GM12878 (cell line): ENCODE data around the gene IRF2BP1. TPM values are rescaled to one million over a fixed set of nuclear protein-coding genes. Genes with fewer than 3 reads are reported as not detected.

Source experiments
- BHLHE40 ChIP-seq, 2 experiments: fragments of 450-650 bp in 1 of 2; IDR thresholded peaks; 2 replicates each; pipeline ENCODE4 v1.6.1; 2011 to 2017; ENCODE audit warnings: low read depth in 2 of 2, borderline replicate concordance in 1 of 2, improper control_type of control experiment in 1 of 2, low read length in 1 of 2, mild to moderate bottlenecking in 1 of 2
- CBX3 ChIP-seq: fragments of 200-600 bp; sonication (generic); IDR thresholded peaks from 2 replicates; pipeline ENCODE4 v1.6.1; 2016; ENCODE audit warnings: low read depth, borderline replicate concordance
- CBX5 ChIP-seq: sonication (generic); IDR thresholded peaks from 2 replicates; pipeline ENCODE4 v1.6.1; 2016; ENCODE audit warnings: low read depth, moderate library complexity, mild to moderate bottlenecking, inconsistent platforms
- CHD4 ChIP-seq: fragments of 200-600 bp; sonication (generic); IDR thresholded peaks from 2 replicates; pipeline ENCODE4 v1.6.1; 2016; ENCODE audit warnings: mild to moderate bottlenecking
- ETV6 ChIP-seq, 2 experiments: fragments of 450-650 bp in 1 of 2; IDR thresholded peaks in 1 of 2; conservative IDR thresholded peaks in 1 of 2; 2 replicates each; pipeline ENCODE4 v1.6.1; 2014; ENCODE audit warnings: antibody characterized with exemption in 1 of 2, borderline replicate concordance in 1 of 2, low read depth in 1 of 2, mild to moderate bottlenecking in 1 of 2, moderate library complexity in 1 of 2
- EZH2 ChIP-seq: IDR thresholded peaks from 2 replicates; pipeline ENCODE4 v1.6.1; 2012; ENCODE audit warnings: low read depth, mild to moderate bottlenecking, control low read depth, inconsistent platforms, low read length, borderline replicate concordance; ENCODE audit not compliant: control insufficient read depth
- MTA2 ChIP-seq: fragments of 450-650 bp; IDR thresholded peaks from 2 replicates; pipeline ENCODE4 v1.6.1; 2016; ENCODE audit warnings: low read depth, mild to moderate bottlenecking, moderate library complexity
- NFYB ChIP-seq: IDR thresholded peaks from 2 replicates; pipeline ENCODE4 v1.6.1; 2011; ENCODE audit warnings: low read depth, mild to moderate bottlenecking, low read length, improper control_type of control experiment, moderate library complexity; ENCODE audit not compliant: insufficient read depth
- NR2C2 ChIP-seq: IDR thresholded peaks from 2 replicates; pipeline ENCODE4 v1.6.1; 2011; ENCODE audit warnings: borderline replicate concordance, low read depth; ENCODE audit not compliant: control insufficient read depth, insufficient read length
- PAX8 ChIP-seq: fragments of 450-650 bp; IDR thresholded peaks from 2 replicates; pipeline ENCODE4 v1.6.1; 2017; ENCODE audit warnings: mild to moderate bottlenecking, moderate library complexity
- RCOR1 ChIP-seq: conservative IDR thresholded peaks from 2 replicates; pipeline ENCODE4 v1.6.1; 2012; ENCODE audit warnings: low read depth, low read length, improper control_type of control experiment
- SMAD1 ChIP-seq: fragments of 450-650 bp; IDR thresholded peaks from 2 replicates; pipeline ENCODE4 v1.6.1; 2018; ENCODE audit warnings: mild to moderate bottlenecking, low read depth; ENCODE audit not compliant: partially characterized antibody
- SREBF2 ChIP-seq: IDR thresholded peaks from 2 replicates; pipeline ENCODE4 v1.6.1; 2012; ENCODE audit warnings: mild to moderate bottlenecking, low read length
- STAT1 ChIP-seq: fragments of 450-650 bp; conservative IDR thresholded peaks from 2 replicates; pipeline ENCODE4 v1.6.1; 2014; ENCODE audit warnings: antibody characterized with exemption, mild to moderate bottlenecking
- ZNF24 ChIP-seq: fragments of 450-650 bp; IDR thresholded peaks from 2 replicates; pipeline ENCODE4 v1.6.1; 2017; ENCODE audit warnings: antibody characterized with exemption, mild to moderate bottlenecking
- polyA plus RNA-seq, 11 experiments: library from polyadenylated mRNA; depleted of rRNA in 4 of 11; unstranded in 6 of 11; stranded (reverse) in 5 of 11; fragments of >200 nt; fragmentation: Nextera tagmentation in 4 of 11; fragmentation: Illumina TruSeq in 1 of 11; extraction: Ambion mirVana in 4 of 11; extraction: Trizol in 1 of 11; gene quantifications; 1 replicate in 1 of 11; 2 replicates in 10 of 11; pipeline versions ENCODE4 v1.2.1 to v1.2.3, GENCODE V29; 2011 to 2016; ENCODE audit warnings: inconsistent platforms in 2 of 11, missing spikeins in 2 of 11, low read depth in 1 of 11
- total RNA-seq, 4 experiments: library from RNA; depleted of rRNA in 3 of 4; stranded (reverse); fragments of >200 nt in 3 of 4; fragmentation: Illumina TruSeq in 1 of 4; extraction: Trizol in 1 of 4; gene quantifications; 2 replicates each; pipeline versions ENCODE4 v1.2.1 to v1.2.3, GENCODE V29; 2013 to 2021
- TF ChIP-seq, protein P1 (sequence below): fragments of 450-650 bp; IDR thresholded peaks from 2 replicates; pipeline ENCODE4 v1.6.1; 2017; ENCODE audit warnings: mild to moderate bottlenecking, low read depth, inconsistent platforms; ENCODE audit not compliant: poor library complexity, severe bottlenecking
- TF ChIP-seq, protein P2 (sequence below): fragments of 450-650 bp; IDR thresholded peaks from 2 replicates; pipeline ENCODE4 v1.6.1; 2017; ENCODE audit warnings: low read depth, mild to moderate bottlenecking, moderate library complexity
- TF ChIP-seq, protein P3 (sequence below): fragments of 450-650 bp; IDR thresholded peaks from 2 replicates; pipeline ENCODE4 v1.6.1; 2016; ENCODE audit warnings: mild to moderate bottlenecking
- TF ChIP-seq, protein P4 (sequence below): IDR thresholded peaks from 2 replicates; pipeline ENCODE4 v1.6.1; 2012; ENCODE audit warnings: improper control_type of control experiment, low read depth, low read length; ENCODE audit not compliant: insufficient replicate concordance

IRF2BP1 gene
- total and polyA plus RNA-seq, 10 of the 15 experiments (the other 5 are each of a cell fraction or from before 2014, with no cell fraction given): 0.31 to 24.4 (median 4.4) TPM

DNA sequence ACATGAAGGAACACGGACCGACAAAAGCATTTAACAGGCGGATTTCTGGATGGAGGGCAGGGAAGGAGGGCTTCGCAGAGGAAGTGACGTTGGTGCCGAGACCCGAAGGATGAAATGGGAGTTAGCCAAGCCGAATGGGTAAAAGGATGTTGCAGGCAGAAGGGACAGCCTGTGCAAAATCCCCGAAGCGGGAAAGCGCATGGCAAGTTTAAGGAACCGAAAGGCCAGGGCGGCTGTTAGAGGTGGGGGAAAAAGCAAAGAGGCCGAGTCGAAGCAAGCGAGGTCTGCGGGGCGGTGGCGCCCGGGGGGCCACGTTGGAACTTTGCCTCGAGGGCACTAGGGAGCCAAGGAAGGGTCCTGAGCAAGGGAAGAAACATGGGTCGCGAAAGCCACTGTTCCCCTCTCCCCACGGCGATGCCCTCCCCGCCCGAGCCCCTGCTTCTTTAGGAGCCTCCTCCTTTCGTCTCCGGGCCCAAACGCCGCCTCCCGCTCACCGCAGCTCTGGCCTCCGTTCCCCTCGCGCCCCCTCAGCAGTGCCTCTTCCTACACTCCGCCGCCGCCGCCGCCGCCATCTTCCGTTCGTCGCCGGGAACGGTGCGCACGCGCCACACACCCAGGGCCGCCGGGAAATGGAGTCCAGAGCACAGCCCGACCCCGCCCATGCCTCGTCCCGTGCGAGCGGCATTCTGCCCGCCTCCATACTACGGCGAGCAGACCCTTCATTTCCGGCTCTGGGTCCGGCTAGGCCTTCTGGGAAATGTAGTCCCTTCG lies 23.2 kb downstream of the IRF2BP1 start, which contains the start of gene SYMPK (continued):
- TF ChIP-seq, protein P1, sequence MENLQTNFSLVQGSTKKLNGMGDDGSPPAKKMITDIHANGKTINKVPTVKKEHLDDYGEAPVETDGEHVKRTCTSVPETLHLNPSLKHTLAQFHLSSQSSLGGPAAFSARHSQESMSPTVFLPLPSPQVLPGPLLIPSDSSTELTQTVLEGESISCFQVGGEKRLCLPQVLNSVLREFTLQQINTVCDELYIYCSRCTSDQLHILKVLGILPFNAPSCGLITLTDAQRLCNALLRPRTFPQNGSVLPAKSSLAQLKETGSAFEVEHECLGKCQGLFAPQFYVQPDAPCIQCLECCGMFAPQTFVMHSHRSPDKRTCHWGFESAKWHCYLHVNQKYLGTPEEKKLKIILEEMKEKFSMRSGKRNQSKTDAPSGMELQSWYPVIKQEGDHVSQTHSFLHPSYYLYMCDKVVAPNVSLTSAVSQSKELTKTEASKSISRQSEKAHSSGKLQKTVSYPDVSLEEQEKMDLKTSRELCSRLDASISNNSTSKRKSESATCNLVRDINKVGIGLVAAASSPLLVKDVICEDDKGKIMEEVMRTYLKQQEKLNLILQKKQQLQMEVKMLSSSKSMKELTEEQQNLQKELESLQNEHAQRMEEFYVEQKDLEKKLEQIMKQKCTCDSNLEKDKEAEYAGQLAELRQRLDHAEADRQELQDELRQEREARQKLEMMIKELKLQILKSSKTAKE: peak; percentile 49
- TF ChIP-seq, protein P2, sequence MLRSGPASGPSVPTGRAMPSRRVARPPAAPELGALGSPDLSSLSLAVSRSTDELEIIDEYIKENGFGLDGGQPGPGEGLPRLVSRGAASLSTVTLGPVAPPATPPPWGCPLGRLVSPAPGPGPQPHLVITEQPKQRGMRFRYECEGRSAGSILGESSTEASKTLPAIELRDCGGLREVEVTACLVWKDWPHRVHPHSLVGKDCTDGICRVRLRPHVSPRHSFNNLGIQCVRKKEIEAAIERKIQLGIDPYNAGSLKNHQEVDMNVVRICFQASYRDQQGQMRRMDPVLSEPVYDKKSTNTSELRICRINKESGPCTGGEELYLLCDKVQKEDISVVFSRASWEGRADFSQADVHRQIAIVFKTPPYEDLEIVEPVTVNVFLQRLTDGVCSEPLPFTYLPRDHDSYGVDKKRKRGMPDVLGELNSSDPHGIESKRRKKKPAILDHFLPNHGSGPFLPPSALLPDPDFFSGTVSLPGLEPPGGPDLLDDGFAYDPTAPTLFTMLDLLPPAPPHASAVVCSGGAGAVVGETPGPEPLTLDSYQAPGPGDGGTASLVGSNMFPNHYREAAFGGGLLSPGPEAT: peak; percentile 74; the same call in 1 of the 2 replicates
- TF ChIP-seq NR2C2 (no peak), SREBF2 (no peak), SMAD1 (no peak), MTA2 (no peak), CBX5 (no peak), PAX8 (no peak), ETV6 (conservative IDR thresholded peaks at IDR 0.05 in 1 of 2, IDR thresholded peaks at IDR 0.05 in 1 of 2; ENCODE audit: borderline replicate concordance in 1 of 2, low read depth in 1 of 2) (no peak), STAT1 (0 out of 2 replicates have a peak, but pooled peaks have one; percentile 63), EZH2 (no peak), BHLHE40 (IDR thresholded peaks at IDR 0.05; ENCODE audit: borderline replicate concordance in 1 of 2, low read depth in 2 of 2, low read length in 1 of 2) (peak; percentile 99 to 100), ZNF24 (no peak), CBX3 (no peak), RCOR1 (no peak), NFYB (no peak), CHD4 (no peak)
- TF ChIP-seq, protein P3, sequence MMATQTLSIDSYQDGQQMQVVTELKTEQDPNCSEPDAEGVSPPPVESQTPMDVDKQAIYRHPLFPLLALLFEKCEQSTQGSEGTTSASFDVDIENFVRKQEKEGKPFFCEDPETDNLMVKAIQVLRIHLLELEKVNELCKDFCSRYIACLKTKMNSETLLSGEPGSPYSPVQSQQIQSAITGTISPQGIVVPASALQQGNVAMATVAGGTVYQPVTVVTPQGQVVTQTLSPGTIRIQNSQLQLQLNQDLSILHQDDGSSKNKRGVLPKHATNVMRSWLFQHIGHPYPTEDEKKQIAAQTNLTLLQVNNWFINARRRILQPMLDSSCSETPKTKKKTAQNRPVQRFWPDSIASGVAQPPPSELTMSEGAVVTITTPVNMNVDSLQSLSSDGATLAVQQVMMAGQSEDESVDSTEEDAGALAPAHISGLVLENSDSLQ: peak; percentile 54
- TF ChIP-seq, protein P4, sequence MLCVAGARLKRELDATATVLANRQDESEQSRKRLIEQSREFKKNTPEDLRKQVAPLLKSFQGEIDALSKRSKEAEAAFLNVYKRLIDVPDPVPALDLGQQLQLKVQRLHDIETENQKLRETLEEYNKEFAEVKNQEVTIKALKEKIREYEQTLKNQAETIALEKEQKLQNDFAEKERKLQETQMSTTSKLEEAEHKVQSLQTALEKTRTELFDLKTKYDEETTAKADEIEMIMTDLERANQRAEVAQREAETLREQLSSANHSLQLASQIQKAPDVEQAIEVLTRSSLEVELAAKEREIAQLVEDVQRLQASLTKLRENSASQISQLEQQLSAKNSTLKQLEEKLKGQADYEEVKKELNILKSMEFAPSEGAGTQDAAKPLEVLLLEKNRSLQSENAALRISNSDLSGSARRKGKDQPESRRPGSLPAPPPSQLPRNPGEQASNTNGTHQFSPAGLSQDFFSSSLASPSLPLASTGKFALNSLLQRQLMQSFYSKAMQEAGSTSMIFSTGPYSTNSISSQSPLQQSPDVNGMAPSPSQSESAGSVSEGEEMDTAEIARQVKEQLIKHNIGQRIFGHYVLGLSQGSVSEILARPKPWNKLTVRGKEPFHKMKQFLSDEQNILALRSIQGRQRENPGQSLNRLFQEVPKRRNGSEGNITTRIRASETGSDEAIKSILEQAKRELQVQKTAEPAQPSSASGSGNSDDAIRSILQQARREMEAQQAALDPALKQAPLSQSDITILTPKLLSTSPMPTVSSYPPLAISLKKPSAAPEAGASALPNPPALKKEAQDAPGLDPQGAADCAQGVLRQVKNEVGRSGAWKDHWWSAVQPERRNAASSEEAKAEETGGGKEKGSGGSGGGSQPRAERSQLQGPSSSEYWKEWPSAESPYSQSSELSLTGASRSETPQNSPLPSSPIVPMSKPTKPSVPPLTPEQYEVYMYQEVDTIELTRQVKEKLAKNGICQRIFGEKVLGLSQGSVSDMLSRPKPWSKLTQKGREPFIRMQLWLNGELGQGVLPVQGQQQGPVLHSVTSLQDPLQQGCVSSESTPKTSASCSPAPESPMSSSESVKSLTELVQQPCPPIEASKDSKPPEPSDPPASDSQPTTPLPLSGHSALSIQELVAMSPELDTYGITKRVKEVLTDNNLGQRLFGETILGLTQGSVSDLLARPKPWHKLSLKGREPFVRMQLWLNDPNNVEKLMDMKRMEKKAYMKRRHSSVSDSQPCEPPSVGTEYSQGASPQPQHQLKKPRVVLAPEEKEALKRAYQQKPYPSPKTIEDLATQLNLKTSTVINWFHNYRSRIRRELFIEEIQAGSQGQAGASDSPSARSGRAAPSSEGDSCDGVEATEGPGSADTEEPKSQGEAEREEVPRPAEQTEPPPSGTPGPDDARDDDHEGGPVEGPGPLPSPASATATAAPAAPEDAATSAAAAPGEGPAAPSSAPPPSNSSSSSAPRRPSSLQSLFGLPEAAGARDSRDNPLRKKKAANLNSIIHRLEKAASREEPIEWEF: no peak
